HG03520 (cell line): ENCODE results near the gene CTBP2.

ENCODE experiments used
- ATAC-seq: cut with Tn5 transposase; IDR thresholded peaks from one replicate; pipeline ENCODE4 v1.9.1; 2021; ENCODE audit warnings: mild to moderate bottlenecking, moderate library complexity; ENCODE audit not compliant: unreplicated experiment

The CTBP2 gene

GRCh38 chr10:125125951-125126735 lies 34.2 kb downstream of the CTBP2 start:
- no peak for ATAC-seq

GRCh38 chr10:125124907-125125306 lies 35.5 kb downstream of the CTBP2 start:
- no peak for ATAC-seq

- ATAC-seq: no peak
Observed at GRCh38 chr10:125124115-125124487, 36.3 kb downstream of the CTBP2 start.

GRCh38 chr10:125123476-125124114 lies 36.8 kb downstream of the CTBP2 start:
- no peak for ATAC-seq

- ATAC-seq: no peak
Observed at GRCh38 chr10:125122566-125122965, 37.8 kb downstream of the CTBP2 start.

GRCh38 chr10:125121003-125121402 lies 39.4 kb downstream of the CTBP2 start:
- ATAC-seq: no peak

- ATAC-seq: no peak
Observed at GRCh38 chr10:125120053-125120710, 40.2 kb downstream of the CTBP2 start.

GRCh38 chr10:125118701-125119100 lies 41.7 kb downstream of the CTBP2 start:
- ATAC-seq: no peak

- ATAC-seq: no peak
Observed at GRCh38 chr10:125118011-125118611, 42.3 kb downstream of the CTBP2 start.

- ATAC-seq: no peak
Observed at GRCh38 chr10:125116652-125117310, 43.6 kb downstream of the CTBP2 start.

GRCh38 chr10:125116041-125116649 lies 44.2 kb downstream of the CTBP2 start:
- ATAC-seq: no peak

- ATAC-seq: no peak
Observed at GRCh38 chr10:125115409-125115808, 45.0 kb downstream of the CTBP2 start.

- ATAC-seq: no peak
Observed at GRCh38 chr10:125114761-125115391, 45.5 kb downstream of the CTBP2 start.

GRCh38 chr10:125113691-125114371 lies 46.5 kb downstream of the CTBP2 start:
- ATAC-seq: no peak

GRCh38 chr10:125112697-125113494 lies 47.5 kb downstream of the CTBP2 start:
- ATAC-seq: no peak

GRCh38 chr10:125111118-125111727 lies 49.1 kb downstream of the CTBP2 start:
- ATAC-seq: no peak

- ATAC-seq: no peak
Observed at GRCh38 chr10:125107965-125108580, 52.3 kb downstream of the CTBP2 start.
